Measurements from ENCODE around the gene HOXC5. TPM values are rescaled to one million over a fixed set of nuclear protein-coding genes. Genes with fewer than 3 reads are reported as not detected.
A peak's percentile ranks its signal among the peaks of the same experiment; 100 is the strongest.

Gene HOXC5
- total RNA-seq, 1 donor from 2014 or later, result 28.7 TPM

- peaks cover 86% of the 10 kb centered on the region for H3K27me3 Mint-ChIP-seq (ENCODE audit: low read depth)
- TF ChIP-seq, protein P1, sequence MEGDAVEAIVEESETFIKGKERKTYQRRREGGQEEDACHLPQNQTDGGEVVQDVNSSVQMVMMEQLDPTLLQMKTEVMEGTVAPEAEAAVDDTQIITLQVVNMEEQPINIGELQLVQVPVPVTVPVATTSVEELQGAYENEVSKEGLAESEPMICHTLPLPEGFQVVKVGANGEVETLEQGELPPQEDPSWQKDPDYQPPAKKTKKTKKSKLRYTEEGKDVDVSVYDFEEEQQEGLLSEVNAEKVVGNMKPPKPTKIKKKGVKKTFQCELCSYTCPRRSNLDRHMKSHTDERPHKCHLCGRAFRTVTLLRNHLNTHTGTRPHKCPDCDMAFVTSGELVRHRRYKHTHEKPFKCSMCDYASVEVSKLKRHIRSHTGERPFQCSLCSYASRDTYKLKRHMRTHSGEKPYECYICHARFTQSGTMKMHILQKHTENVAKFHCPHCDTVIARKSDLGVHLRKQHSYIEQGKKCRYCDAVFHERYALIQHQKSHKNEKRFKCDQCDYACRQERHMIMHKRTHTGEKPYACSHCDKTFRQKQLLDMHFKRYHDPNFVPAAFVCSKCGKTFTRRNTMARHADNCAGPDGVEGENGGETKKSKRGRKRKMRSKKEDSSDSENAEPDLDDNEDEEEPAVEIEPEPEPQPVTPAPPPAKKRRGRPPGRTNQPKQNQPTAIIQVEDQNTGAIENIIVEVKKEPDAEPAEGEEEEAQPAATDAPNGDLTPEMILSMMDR (IDR thresholded peaks at IDR 0.05; ENCODE audit: unreplicated experiment), result no peak
- DNase-seq (ENCODE audit: low spot score in 2 of 2, unreplicated experiment in 2 of 2), result no peak
Measured at GRCh38 chr12:54025499-54026405, 7.1 kb upstream of the HOXC5 start.

DNA sequence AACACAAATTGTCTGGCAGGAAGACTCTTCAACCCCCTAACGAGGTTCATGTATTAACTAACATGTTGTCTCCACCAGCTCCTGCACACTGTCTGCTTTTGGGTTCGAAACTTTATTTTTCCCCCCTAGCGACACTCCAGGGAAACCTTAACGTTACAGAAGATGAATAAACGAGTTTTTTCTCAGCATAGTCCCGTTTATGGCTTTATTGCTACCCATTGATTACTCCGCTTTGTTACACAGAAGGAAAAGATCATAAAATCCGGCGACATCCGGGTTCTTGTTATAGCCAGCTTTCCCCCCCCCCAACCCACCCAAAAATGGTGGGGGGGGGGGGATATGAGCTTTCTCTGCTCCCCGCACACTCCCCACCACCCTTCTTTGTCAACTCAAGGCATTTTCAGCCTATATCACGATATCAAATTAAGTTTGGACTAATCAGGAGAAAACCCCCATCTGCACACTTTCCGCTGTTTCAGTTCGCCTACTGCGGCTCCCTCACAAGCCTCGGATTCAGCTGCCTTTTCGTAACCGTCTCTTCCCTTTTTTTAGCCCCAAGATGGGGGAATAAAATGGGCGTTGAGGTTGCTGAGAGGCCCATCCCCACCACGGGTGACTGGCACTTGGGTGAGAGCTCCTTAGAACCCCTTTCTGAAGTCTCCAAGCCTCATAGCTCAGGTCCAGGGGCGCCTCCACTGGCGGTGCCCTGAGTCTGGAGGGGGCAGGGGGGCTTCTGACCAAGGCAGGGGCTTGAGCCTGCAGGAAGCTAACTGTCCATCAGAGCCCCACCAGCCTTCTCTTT lies 6.0 kb upstream of the HOXC5 start:
- H3K4me1 Mint-ChIP-seq, result peaks cover 73% of the 10 kb centered on the region
- H3K4me3 Mint-ChIP-seq, result no peak overlapping the region
- H3K9me3 Mint-ChIP-seq, result no peaks in the 10 kb centered on the region
- H3K27ac Mint-ChIP-seq, result peak overlapping the region; percentile 75
- DNase-seq (ENCODE audit: low spot score in 2 of 2, unreplicated experiment in 2 of 2), result no peak
- peaks cover 78% of the 10 kb centered on the region for H3K27me3 Mint-ChIP-seq (ENCODE audit: low read depth)
- H3K36me3 Mint-ChIP-seq, result no peaks in the 10 kb centered on the region
- TF ChIP-seq, protein P1 (IDR thresholded peaks at IDR 0.05; ENCODE audit: unreplicated experiment), result no peak

More at GRCh38 chr12:54025499-54026405, 7.1 kb upstream of the HOXC5 start:
- Mint-ChIP-seq H3K4me3 (no peak overlapping the region), H3K9me3 (no peaks in the 10 kb centered on the region), H3K36me3 (no peaks in the 10 kb centered on the region), H3K4me1 (peaks cover 72% of the 10 kb centered on the region), H3K27ac (peak overlapping the region; percentile 66)

GRCh38 chr12:54027442-54027786 lies 5.4 kb upstream of the HOXC5 start:
- H3K4me1 Mint-ChIP-seq, result peaks cover 73% of the 10 kb centered on the region
- H3K27me3 Mint-ChIP-seq (ENCODE audit: low read depth), result peaks cover 72% of the 10 kb centered on the region
- TF ChIP-seq, protein P1 (IDR thresholded peaks at IDR 0.05; ENCODE audit: unreplicated experiment), result no peak
- H3K36me3 Mint-ChIP-seq, result no peaks in the 10 kb centered on the region
- H3K9me3 Mint-ChIP-seq, result no peaks in the 10 kb centered on the region
- no peak for DNase-seq (ENCODE audit: low spot score in 2 of 2, unreplicated experiment in 2 of 2)
- peak overlapping the region; percentile 73 for H3K4me3 Mint-ChIP-seq
- H3K27ac Mint-ChIP-seq, result peak overlapping the region; percentile 75

GRCh38 chr12:54028314-54029201 lies 4.3 kb upstream of the HOXC5 start, which contains the start of gene HOXC6:
Gene HOXC6 (plus strand): TSS chr12:54028440. CDS start chr12:54028522, 82 bp downstream.
- DNase-seq (ENCODE audit: low spot score in 2 of 2, unreplicated experiment in 2 of 2), result peak in 1 of 2 experiments; percentile 53
- TF ChIP-seq, protein P1 (IDR thresholded peaks at IDR 0.05; ENCODE audit: unreplicated experiment), result no peak
- no peaks in the 10 kb centered on the region for H3K36me3 Mint-ChIP-seq
- peaks cover 72% of the 10 kb centered on the region for H3K4me1 Mint-ChIP-seq
- H3K9me3 Mint-ChIP-seq, result no peaks in the 10 kb centered on the region
- H3K27ac Mint-ChIP-seq, result peak within 1 kb of the TSS; percentile 90
- H3K27me3 Mint-ChIP-seq (ENCODE audit: low read depth), result peaks cover 61% of the 10 kb centered on the region
- peak within 1 kb of the TSS; percentile 73 for H3K4me3 Mint-ChIP-seq

Measured in mesothelial cell of epicardium (in vitro differentiated cells).